HFF-Myc (cell line): ENCODE measurements around the gene DIRAS2.

Experiments
- DNase-seq: peaks from one replicate; pipeline ENCODE4 v3.0.0-alpha.2; 2011; ENCODE audit warnings: low read depth; ENCODE audit errors: extremely low read depth
- H3K4me3 ChIP-seq: replicated peaks from 2 replicates; pipeline ENCODE4 v1.5.1; 2011; ENCODE audit warnings: low read depth, mild to moderate bottlenecking, control low read depth, low read length
- TF ChIP-seq, protein P1 (sequence below): IDR thresholded peaks from 2 replicates; pipeline ENCODE4 v1.5.1; 2012; ENCODE audit warnings: mild to moderate bottlenecking, low read depth, low read length, control low read depth; ENCODE audit errors: missing control alignments

The DIRAS2 gene

GRCh38 chr9:90616806-90617205 is 25.8 kb downstream of the DIRAS2 start:
- TF ChIP-seq, protein P1, sequence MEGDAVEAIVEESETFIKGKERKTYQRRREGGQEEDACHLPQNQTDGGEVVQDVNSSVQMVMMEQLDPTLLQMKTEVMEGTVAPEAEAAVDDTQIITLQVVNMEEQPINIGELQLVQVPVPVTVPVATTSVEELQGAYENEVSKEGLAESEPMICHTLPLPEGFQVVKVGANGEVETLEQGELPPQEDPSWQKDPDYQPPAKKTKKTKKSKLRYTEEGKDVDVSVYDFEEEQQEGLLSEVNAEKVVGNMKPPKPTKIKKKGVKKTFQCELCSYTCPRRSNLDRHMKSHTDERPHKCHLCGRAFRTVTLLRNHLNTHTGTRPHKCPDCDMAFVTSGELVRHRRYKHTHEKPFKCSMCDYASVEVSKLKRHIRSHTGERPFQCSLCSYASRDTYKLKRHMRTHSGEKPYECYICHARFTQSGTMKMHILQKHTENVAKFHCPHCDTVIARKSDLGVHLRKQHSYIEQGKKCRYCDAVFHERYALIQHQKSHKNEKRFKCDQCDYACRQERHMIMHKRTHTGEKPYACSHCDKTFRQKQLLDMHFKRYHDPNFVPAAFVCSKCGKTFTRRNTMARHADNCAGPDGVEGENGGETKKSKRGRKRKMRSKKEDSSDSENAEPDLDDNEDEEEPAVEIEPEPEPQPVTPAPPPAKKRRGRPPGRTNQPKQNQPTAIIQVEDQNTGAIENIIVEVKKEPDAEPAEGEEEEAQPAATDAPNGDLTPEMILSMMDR = no peak
- H3K4me3 ChIP-seq = no peak overlapping the region
- no peak for DNase-seq

- TF ChIP-seq, protein P1 = no peak
- no peak for DNase-seq
- H3K4me3 ChIP-seq = no peak overlapping the region
Measured at GRCh38 chr9:90613502-90613901, 29.1 kb downstream of the DIRAS2 start.

DNA sequence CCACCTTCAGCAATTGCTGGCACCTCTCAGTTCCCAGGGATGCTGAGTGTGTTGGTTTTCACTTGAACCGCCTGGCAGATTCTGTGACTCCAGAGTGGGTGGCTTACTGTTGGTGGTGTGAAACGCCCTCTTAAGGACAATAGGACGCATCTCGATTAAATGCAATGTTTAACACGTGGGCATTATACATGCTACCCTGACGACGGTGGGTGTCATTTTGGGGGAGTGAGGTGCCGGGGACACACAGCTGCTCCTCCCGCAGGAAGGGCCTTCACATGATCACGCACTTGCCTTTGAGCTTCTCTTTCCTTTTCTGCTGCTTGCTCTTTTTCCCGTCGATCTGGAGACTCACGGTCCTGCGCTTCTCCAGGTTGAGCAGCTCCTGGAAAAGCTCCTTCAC is 29.7 kb downstream of the DIRAS2 start:
- DNase-seq = no peak
- TF ChIP-seq, protein P1 = no peak
- no peak overlapping the region for H3K4me3 ChIP-seq

GRCh38 chr9:90611568-90611967 is 31.1 kb downstream of the DIRAS2 start:
- DNase-seq = no peak
- H3K4me3 ChIP-seq = no peak overlapping the region
- TF ChIP-seq, protein P1 = no peak

- DNase-seq = no peak
- H3K4me3 ChIP-seq = no peak overlapping the region
- TF ChIP-seq, protein P1 = no peak
Measured at GRCh38 chr9:90611121-90611520, 31.5 kb downstream of the DIRAS2 start.

DNA sequence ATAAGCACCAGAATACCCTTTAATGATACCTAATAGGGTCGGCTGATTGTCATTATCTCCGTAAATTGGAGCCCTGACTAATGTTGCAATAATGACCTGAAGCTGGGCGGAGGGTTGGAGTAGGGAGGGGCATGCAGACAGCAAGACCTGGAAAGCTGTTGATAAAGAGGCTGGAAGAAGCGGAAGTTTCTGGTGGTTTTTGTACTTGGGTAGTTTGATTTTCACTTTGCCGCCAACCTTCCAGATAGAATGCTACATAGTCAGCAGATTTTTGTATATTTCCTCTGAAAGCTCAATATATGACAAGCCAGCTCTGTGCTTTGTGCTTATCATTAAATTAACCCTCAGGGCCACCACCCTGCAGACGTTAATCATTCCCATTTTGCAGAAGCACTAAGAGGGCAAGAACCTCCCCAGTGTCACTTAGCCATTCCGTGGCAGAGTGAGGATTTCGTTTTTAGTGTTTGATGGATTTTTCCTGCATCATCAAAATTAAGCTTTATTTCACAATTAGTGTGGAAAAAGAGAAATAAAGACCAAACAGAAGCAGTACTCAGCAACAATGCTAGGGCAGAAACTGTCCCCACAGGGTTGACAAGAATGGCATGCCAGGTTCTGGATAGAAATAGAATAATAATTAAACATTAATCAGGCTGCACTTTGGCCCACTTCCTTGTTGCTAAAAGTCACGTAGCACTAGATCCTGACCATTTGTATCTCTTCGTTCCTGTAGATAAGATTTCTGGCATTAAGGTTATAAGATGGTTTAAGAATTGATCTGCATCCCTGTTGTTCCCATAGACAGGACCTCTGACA is 34.7 kb downstream of the DIRAS2 start:
- no peak overlapping the region for H3K4me3 ChIP-seq
- TF ChIP-seq, protein P1 = no peak
- DNase-seq = no peak
